Adipocyte (in vitro differentiated cells): ENCODE results near the gene ABAT.

Experiments used
- DNase-seq: peaks from one replicate; pipeline ENCODE4 v3.0.0-alpha.2; 2015; ENCODE audit warnings: low read depth
- H3K27me3 ChIP-seq: replicated peaks from 2 replicates; pipeline ENCODE4 v1.7.0; 2013; ENCODE audit warnings: mild to moderate bottlenecking, low read length, moderate library complexity; ENCODE audit not compliant: control insufficient read depth, insufficient read depth
- H3K36me3 ChIP-seq: 2 replicates; pipeline ENCODE4 v1.7.0; 2013; ENCODE audit warnings: low read length, mild to moderate bottlenecking, moderate library complexity; ENCODE audit not compliant: control insufficient read depth, insufficient read depth, severe bottlenecking
- H3K4me1 ChIP-seq: 2 replicates; pipeline ENCODE4 v1.7.0; 2013; ENCODE audit warnings: mild to moderate bottlenecking, low read length, moderate library complexity; ENCODE audit not compliant: control insufficient read depth, insufficient read depth
- H3K4me3 ChIP-seq: 2 replicates; pipeline ENCODE4 v1.7.0; 2013; ENCODE audit warnings: mild to moderate bottlenecking, low read length, moderate library complexity
- H3K9ac ChIP-seq: 2 replicates; pipeline ENCODE4 v1.7.0; 2013; ENCODE audit warnings: mild to moderate bottlenecking, low read length, moderate library complexity
- H3K9me3 ChIP-seq: 2 replicates; pipeline ENCODE4 v1.7.0; 2013; ENCODE audit warnings: mild to moderate bottlenecking, low read length, moderate library complexity; ENCODE audit not compliant: control insufficient read depth

ABAT gene

DNA sequence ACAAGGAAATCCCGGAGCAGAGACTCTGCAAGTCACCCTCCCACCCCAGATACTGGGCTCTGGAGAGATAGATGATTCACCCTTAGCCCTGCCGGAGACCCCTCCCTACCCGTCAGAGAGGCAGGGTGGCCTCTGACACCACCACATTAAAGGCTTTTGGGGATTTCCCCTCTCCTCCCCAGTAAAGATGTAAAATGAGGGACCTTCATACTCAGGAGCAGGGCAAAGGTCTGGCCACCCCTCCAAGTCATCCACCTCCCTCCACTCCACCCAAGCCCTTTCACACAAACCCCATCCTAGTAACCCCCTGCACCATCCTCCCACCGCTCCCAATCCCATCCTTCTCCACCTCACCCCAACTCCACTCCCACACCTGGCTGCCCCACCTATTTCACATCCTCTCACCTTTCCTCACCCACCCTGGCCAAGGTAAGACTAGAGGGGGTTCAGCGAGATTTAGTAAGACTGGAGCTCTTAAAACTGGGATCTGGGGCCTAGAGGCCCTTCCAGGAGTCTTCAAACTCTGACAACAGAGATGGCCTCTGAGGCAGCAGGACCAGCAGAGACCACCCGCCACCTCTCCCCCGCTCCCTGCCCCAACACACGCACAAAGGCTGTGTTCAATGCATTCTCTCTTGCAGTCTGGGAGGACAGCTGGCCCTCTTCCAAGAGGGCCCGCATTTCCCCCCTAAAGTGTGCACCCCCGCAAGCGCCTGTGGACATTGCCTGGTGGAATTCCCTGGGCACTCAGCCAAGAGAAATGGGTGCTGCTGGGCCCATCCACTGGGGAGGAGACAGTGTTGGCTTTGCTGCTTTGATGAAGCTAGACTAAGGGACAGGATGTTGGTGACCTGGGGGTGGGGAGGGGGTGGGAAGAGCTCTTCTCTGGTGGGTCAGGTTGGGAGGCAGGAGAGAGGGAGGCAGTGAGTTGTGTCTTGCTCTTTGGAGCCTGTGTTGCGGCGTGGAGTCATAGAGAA lies 1.1 kb downstream of the ABAT start:
- no peak for DNase-seq
- Histone ChIP-seq H3K4me1 (peaks cover 25% of the 10 kb centered on the region), H3K27me3 (no peaks in the 10 kb centered on the region), H3K36me3 (no peaks in the 10 kb centered on the region), H3K9me3 (no peaks in the 10 kb centered on the region), H3K9ac (peak overlapping the region; percentile 80), H3K4me3 (peak overlapping the region; percentile 88)

GRCh38 chr16:8676160-8676547 lies 1.7 kb downstream of the ABAT start:
- Histone ChIP-seq H3K9ac (no peak overlapping the region), H3K4me3 (no peak overlapping the region), H3K36me3 (no peaks in the 10 kb centered on the region)

DNA sequence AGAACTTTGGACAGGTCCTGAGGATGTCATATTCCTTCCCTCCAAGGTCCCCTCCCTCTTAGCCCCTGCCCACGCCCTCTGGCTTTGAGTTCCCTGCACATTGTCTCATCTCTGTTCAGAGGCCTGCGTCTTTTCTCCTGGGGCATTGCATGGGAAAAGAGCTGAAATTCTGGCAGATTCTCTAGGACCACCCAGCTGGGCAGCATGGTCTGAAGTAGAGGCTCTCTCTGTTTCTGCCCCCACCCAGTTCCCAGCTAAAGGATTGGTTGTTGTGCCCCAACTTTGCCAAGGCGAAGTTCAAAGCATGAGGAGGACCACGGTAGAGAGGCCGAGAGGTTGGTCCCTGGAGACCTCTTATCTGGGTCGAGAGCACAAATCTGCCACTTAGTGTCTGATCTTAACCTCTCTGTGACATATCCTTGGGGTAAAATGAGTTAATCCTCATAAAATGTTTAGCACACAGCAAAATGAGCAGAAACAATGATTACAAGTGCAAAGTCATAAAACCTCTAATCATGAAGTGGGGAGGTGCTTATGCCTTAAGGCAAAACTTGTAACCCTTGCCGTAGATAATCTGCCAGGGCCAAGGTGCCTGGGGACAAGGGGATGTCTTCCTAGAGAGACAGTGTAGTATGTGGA lies 2.4 kb downstream of the ABAT start:
- Histone ChIP-seq H3K36me3 (no peaks in the 10 kb centered on the region), H3K4me3 (no peak overlapping the region), H3K9ac (no peak overlapping the region), H3K9me3 (no peaks in the 10 kb centered on the region), H3K4me1 (peaks cover 25% of the 10 kb centered on the region), H3K27me3 (no peaks in the 10 kb centered on the region)
- DNase-seq: no peak

More at GRCh38 chr16:8676160-8676547, 1.7 kb downstream of the ABAT start:
- H3K4me1 ChIP-seq: peaks cover 25% of the 10 kb centered on the region
- no peak for DNase-seq
- no peaks in the 10 kb centered on the region for H3K9me3 ChIP-seq
- H3K27me3 ChIP-seq: no peaks in the 10 kb centered on the region

- Histone ChIP-seq H3K9me3 (no peaks in the 10 kb centered on the region), H3K9ac (no peak overlapping the region), H3K27me3 (no peaks in the 10 kb centered on the region), H3K36me3 (no peaks in the 10 kb centered on the region), H3K4me1 (peaks cover 25% of the 10 kb centered on the region), H3K4me3 (no peak overlapping the region)
- peak; percentile 39 for DNase-seq
Observed at GRCh38 chr16:8677481-8677880, 3.1 kb downstream of the ABAT start.

- H3K4me3 ChIP-seq: no peak overlapping the region
- no peak overlapping the region for H3K9ac ChIP-seq
- peak; percentile 65 for DNase-seq
- peaks cover 25% of the 10 kb centered on the region for H3K4me1 ChIP-seq
- no peaks in the 10 kb centered on the region for H3K27me3 ChIP-seq
- H3K9me3 ChIP-seq: no peaks in the 10 kb centered on the region
- no peaks in the 10 kb centered on the region for H3K36me3 ChIP-seq
Observed at GRCh38 chr16:8678068-8678927, 3.9 kb downstream of the ABAT start.

DNA sequence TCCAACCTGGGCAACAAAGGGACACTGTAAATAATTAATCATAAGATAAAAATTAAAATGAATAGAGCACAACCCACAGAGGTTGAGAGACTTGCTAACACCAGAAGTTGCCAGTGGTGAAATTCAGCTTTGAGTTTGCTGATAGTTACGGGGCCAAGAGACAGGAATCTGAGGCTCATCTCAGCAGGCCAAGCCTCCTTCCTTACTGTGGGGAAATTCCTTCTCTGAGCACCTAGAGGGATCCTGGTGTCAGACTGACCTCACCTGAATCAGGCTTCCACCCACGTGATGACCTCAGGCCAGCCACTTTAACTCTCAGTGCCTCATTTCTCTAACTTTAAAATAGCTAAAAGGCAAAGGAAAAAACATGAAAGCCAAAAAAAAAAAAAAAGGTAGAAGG lies 4.7 kb downstream of the ABAT start:
- H3K36me3 ChIP-seq: no peaks in the 10 kb centered on the region
- DNase-seq: no peak
- no peak overlapping the region for H3K4me3 ChIP-seq
- no peaks in the 10 kb centered on the region for H3K9me3 ChIP-seq
- no peak overlapping the region for H3K9ac ChIP-seq
- H3K27me3 ChIP-seq: no peaks in the 10 kb centered on the region
- peaks cover 25% of the 10 kb centered on the region for H3K4me1 ChIP-seq

DNA sequence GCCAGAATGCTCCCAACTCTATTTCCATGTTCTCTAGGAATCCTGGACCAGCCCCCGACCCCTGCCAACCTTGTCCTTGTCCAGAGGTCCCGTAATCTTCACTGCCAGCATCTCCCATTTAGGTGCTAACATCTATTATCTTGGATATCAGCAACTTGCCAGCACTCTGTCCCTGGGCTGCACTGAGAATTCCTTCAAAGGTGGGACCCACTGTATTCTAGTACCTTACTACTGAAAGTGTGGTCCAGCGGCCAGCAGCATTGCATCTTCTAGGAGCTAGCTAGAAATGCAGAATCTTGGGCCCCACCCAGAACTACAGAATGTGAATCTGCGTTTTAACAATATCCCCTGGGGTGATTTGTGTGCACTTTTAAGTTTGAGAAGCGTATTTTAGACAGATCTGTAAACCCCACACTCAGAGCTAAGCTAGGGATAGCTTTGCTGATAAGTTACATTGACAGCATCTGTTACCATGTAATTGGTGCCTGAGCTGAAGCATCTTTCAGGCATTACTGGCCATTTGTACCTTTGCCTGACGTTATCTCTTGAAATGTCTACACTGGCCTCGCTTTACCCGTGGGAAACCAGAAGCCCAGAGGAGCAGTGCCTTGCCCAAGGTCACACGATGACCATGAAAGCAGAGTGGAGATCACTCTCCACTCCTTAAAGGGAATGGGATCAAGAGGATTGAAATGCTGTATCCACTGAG lies 8.3 kb downstream of the ABAT start:
- Histone ChIP-seq H3K27me3 (no peaks in the 10 kb centered on the region), H3K4me3 (no peak overlapping the region), H3K9ac (no peak overlapping the region), H3K9me3 (no peaks in the 10 kb centered on the region), H3K4me1 (peaks cover 10% of the 10 kb centered on the region), H3K36me3 (no peaks in the 10 kb centered on the region)
- DNase-seq: no peak

- Histone ChIP-seq H3K4me1 (peaks cover under 1% of the 10 kb centered on the region), H3K4me3 (no peak overlapping the region), H3K9me3 (no peaks in the 10 kb centered on the region), H3K36me3 (no peaks in the 10 kb centered on the region), H3K9ac (no peak overlapping the region), H3K27me3 (no peaks in the 10 kb centered on the region)
- DNase-seq: no peak
Observed at GRCh38 chr16:8683640-8684039, 9.2 kb downstream of the ABAT start.

DNA sequence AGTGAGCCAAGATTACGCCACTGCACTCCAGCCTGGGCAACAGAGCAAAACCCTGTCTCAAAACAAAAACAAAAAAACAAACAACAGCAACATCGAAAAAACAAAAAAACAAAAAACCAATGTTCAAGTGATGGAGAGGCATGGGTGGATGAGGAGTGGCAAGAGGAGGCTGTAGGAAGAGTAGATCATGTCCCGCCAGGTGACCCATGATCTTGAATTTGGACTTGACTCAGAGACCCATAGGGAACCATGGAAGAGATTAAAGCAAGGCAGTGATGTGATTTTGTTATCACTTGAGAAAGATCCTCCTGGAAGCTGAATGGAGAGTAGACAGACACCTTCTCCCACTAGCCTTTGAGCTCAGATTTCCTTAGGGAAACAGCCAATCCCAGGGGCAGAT lies 11.2 kb downstream of the ABAT start:
- no peaks in the 10 kb centered on the region for H3K36me3 ChIP-seq
- H3K9me3 ChIP-seq: peaks cover 14% of the 10 kb centered on the region
- no peak overlapping the region for H3K9ac ChIP-seq
- H3K27me3 ChIP-seq: no peaks in the 10 kb centered on the region
- no peak overlapping the region for H3K4me3 ChIP-seq
- no peak for DNase-seq
- H3K4me1 ChIP-seq: no peaks in the 10 kb centered on the region

DNA sequence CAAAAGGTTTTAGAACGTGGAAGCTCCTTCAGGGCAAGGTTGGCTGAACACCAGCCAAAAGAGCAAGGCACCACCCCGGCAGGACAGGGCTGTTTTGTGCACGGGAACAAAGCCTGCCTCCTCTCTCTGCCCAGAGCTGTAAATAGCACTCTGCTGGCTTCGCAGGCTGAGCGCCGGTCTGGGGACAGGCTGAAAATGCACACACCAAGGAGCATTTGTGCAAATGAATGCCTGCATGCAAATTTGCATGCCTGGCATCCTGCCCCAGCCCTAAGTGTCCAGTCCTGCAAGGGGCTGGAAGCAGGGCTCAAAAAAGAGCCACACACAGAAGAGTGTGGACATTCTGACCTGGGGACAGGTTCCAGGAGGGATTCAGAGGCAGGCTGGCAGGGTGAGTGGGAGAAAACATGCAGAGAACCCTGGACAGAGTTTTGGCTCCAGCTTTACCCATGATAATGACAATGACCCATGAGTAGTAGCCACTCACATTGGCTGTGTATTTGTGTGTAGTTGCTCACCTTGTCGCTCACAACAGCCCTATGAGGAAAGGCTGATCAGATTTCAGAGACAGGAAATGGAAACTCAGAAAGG lies 11.7 kb downstream of the ABAT start:
- no peaks in the 10 kb centered on the region for H3K36me3 ChIP-seq
- H3K9me3 ChIP-seq: peaks cover 14% of the 10 kb centered on the region
- no peaks in the 10 kb centered on the region for H3K27me3 ChIP-seq
- H3K9ac ChIP-seq: no peak overlapping the region
- no peak for DNase-seq
- H3K4me3 ChIP-seq: no peak overlapping the region
- H3K4me1 ChIP-seq: no peaks in the 10 kb centered on the region
